Hepatocyte (in vitro differentiated cells): ENCODE results near the gene SLC4A7.

ENCODE experiments used
- CTCF ChIP-seq: fragments of 200-600 bp; sonication (generic); IDR thresholded peaks from 2 replicates; pipeline ENCODE4 v1.5.1; 2016; ENCODE audit warnings: antibody characterized with exemption, mild to moderate bottlenecking; ENCODE audit not compliant: poor library complexity
- EZH2 ChIP-seq: fragments of 200-600 bp; sonication (generic); IDR thresholded peaks from 2 replicates; pipeline ENCODE4 v1.6.1; 2016; ENCODE audit warnings: antibody characterized with exemption, mild to moderate bottlenecking, borderline replicate concordance
- EZH2phosphoT487 ChIP-seq: fragments of 200-600 bp; sonication (generic); IDR thresholded peaks from one replicate; pipeline ENCODE4 v1.6.1; 2018; ENCODE audit warnings: antibody characterized with exemption, mild to moderate bottlenecking, low read depth, moderate library complexity; ENCODE audit not compliant: unreplicated experiment, severe bottlenecking

DNA sequence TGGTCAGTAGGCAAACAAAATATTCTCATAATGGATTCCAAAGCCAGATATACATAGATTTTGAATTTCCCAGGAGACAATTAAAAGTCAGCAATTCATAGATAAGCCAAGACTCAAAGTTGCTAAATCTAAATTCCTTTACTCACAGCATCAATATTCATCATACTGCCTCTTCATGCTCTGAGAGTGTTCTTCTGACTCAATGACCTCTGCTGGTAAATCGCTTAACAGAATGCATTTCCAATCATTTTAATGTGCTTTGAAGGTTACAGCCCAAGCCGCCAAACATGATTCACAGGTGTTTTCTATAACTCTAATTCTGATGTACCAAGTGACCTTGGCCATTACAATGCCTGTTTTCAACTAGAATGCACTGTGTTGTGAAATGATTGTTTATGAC lies 24.2 kb upstream of the SLC4A7 start:
- TF ChIP-seq CTCF (no peak), EZH2 (no peak), EZH2phosphoT487 (no peak)
